Measurements from ENCODE around the gene RAX. TPM values are rescaled to one million over a fixed set of nuclear protein-coding genes. Genes with fewer than 3 reads are reported as not detected.

RAX gene
- total RNA-seq, 4 donors from 2014 or later, result not detected

GRCh38 chr18:59249199-59249774 is 24.0 kb downstream of the RAX start:
- H3K4me1 ChIP-seq, result no peaks in the 10 kb centered on the region
- DNase-seq, result no peak
- H3K27me3 ChIP-seq, result no peaks in the 10 kb centered on the region
- H3K27ac ChIP-seq, result no peak overlapping the region
- H3K9me3 ChIP-seq, result no peaks in the 10 kb centered on the region
- TF ChIP-seq CTCF (IDR thresholded peaks at IDR 0.05) (peak in 4 of 6 experiments; percentile 52 to 66 (median 59)), POLR2A (IDR thresholded peaks at IDR 0.05) (no peak)
- H3K4me3 ChIP-seq, result no peak overlapping the region
- no peaks in the 10 kb centered on the region for H3K36me3 ChIP-seq

- DNase-seq, result no peak
- no peak for TF ChIP-seq CTCF (IDR thresholded peaks at IDR 0.05)
These were observed 26.5 kb downstream of the RAX start for GRCh38 chr18:59246796-59247195.

GRCh38 chr18:59242906-59243305 is 30.3 kb downstream of the RAX start:
- no peak for DNase-seq
- Histone ChIP-seq H3K9me3 (no peaks in the 10 kb centered on the region), H3K27me3 (no peaks in the 10 kb centered on the region), H3K4me1 (no peaks in the 10 kb centered on the region), H3K36me3 (no peaks in the 10 kb centered on the region), H3K4me3 (no peak overlapping the region), H3K27ac (no peak overlapping the region)
- TF ChIP-seq CTCF (IDR thresholded peaks at IDR 0.05) (no peak), POLR2A (IDR thresholded peaks at IDR 0.05) (no peak)

More at GRCh38 chr18:59246796-59247195, 26.5 kb downstream of the RAX start:
- Histone ChIP-seq H3K27ac (no peak overlapping the region), H3K36me3 (no peaks in the 10 kb centered on the region), H3K4me1 (no peaks in the 10 kb centered on the region), H3K9me3 (no peaks in the 10 kb centered on the region), H3K4me3 (no peak overlapping the region), H3K27me3 (no peaks in the 10 kb centered on the region)

GRCh38 chr18:59239642-59240041 is 33.6 kb downstream of the RAX start:
- TF ChIP-seq POLR2A (IDR thresholded peaks at IDR 0.05) (no peak), CTCF (IDR thresholded peaks at IDR 0.05) (no peak)
- H3K27me3 ChIP-seq, result no peaks in the 10 kb centered on the region
- no peak overlapping the region for H3K27ac ChIP-seq
- no peaks in the 10 kb centered on the region for H3K4me1 ChIP-seq
- H3K36me3 ChIP-seq, result no peaks in the 10 kb centered on the region
- no peaks in the 10 kb centered on the region for H3K9me3 ChIP-seq
- H3K4me3 ChIP-seq, result no peak overlapping the region
- DNase-seq, result no peak

GRCh38 chr18:59238385-59238784 is 34.9 kb downstream of the RAX start:
- TF ChIP-seq POLR2A (IDR thresholded peaks at IDR 0.05) (no peak), CTCF (IDR thresholded peaks at IDR 0.05) (no peak)
- no peaks in the 10 kb centered on the region for H3K9me3 ChIP-seq
- H3K4me3 ChIP-seq, result no peak overlapping the region
- no peaks in the 10 kb centered on the region for H3K27me3 ChIP-seq
- H3K27ac ChIP-seq, result no peak overlapping the region
- no peaks in the 10 kb centered on the region for H3K4me1 ChIP-seq
- no peak for DNase-seq
- no peaks in the 10 kb centered on the region for H3K36me3 ChIP-seq

- H3K36me3 ChIP-seq, result no peaks in the 10 kb centered on the region
- no peak for DNase-seq
- no peak for TF ChIP-seq CTCF (IDR thresholded peaks at IDR 0.05)
- no peak for TF ChIP-seq POLR2A (IDR thresholded peaks at IDR 0.05)
These were observed 40.2 kb downstream of the RAX start for GRCh38 chr18:59233017-59233410.

More at GRCh38 chr18:59233017-59233410, 40.2 kb downstream of the RAX start:
- Histone ChIP-seq H3K4me3 (no peak overlapping the region), H3K27ac (no peak overlapping the region), H3K27me3 (no peaks in the 10 kb centered on the region), H3K9me3 (no peaks in the 10 kb centered on the region), H3K4me1 (no peaks in the 10 kb centered on the region)

Measured in Peyer's patch (tissue), 4 donors.